HepG2 (cell line): ENCODE measurements around the gene ZNF343. TPM values are rescaled to one million over a fixed set of nuclear protein-coding genes. Genes with fewer than 3 reads are reported as not detected.
A peak's percentile ranks its signal among the peaks of the same experiment; 100 is the strongest.

Source experiments
- CSRNP2 ChIP-seq: sonication (generic); formaldehyde crosslinking; conservative IDR thresholded peaks from 2 replicates; pipeline ENCODE4 v1.8.0; 2022; ENCODE audit warnings: low read depth, missing genetic modification reagents
- ESRRA ChIP-seq: sonication (generic); formaldehyde crosslinking; IDR thresholded peaks from 2 replicates; pipeline ENCODE4 v1.5.1; 2020; ENCODE audit warnings: mild to moderate bottlenecking, low read depth, missing genetic modification reagents
- HHEX ChIP-seq: IDR thresholded peaks from 2 replicates; pipeline ENCODE4 v1.6.1; 2016; ENCODE audit warnings: control low read depth
- HNRNPL ChIP-seq: fragments of 200-400 bp; formaldehyde crosslinking; IDR thresholded peaks from 2 replicates; pipeline ENCODE4 v1.6.1; 2017; ENCODE audit warnings: mild to moderate bottlenecking, low read depth, low read length
- KDM6A ChIP-seq: IDR thresholded peaks from 2 replicates; pipeline ENCODE4 v1.6.1; 2016; ENCODE audit warnings: low read depth
- MAFK ChIP-seq, 2 experiments: IDR thresholded peaks in 1 of 2; conservative IDR thresholded peaks in 1 of 2; 2 replicates each; pipeline ENCODE4 v1.6.1; 2011; ENCODE audit warnings: improper control_type of control experiment in 2 of 2, low read length in 2 of 2
- MTA1 ChIP-seq: sonication (generic); formaldehyde crosslinking; IDR thresholded peaks from 2 replicates; pipeline ENCODE4 v1.4.0; 2020; ENCODE audit warnings: missing genetic modification reagents, mild to moderate bottlenecking, borderline replicate concordance
- NR3C1 ChIP-seq: sonication (generic); formaldehyde crosslinking; IDR thresholded peaks from 2 replicates; pipeline ENCODE4 v1.4.0; 2020; ENCODE audit warnings: missing genetic modification reagents
- PRDM15 ChIP-seq: sonication (generic); formaldehyde crosslinking; IDR thresholded peaks from 2 replicates; pipeline ENCODE4 v1.4.0; 2020; ENCODE audit warnings: missing genetic modification reagents
- TCF7 ChIP-seq: sonication (generic); IDR thresholded peaks from 2 replicates; pipeline ENCODE4 v1.6.1; 2016; ENCODE audit warnings: antibody characterized with exemption, low read depth
- ZKSCAN8 ChIP-seq: IDR thresholded peaks from 2 replicates; pipeline ENCODE4 v1.6.1; 2016; ENCODE audit warnings: borderline replicate concordance, missing genetic modification reagents, missing compliant biosample characterization
- ZNF17 ChIP-seq: sonication (generic); formaldehyde crosslinking; IDR thresholded peaks from 2 replicates; pipeline ENCODE4 v1.5.0; 2020; ENCODE audit warnings: mild to moderate bottlenecking, missing genetic modification reagents
- ZNF205 ChIP-seq: IDR thresholded peaks from 2 replicates; pipeline ENCODE4 v1.6.1; 2018; ENCODE audit warnings: missing biosample characterization, missing genetic modification reagents
- ZNF234 ChIP-seq: sonication (generic); formaldehyde crosslinking; conservative IDR thresholded peaks from 2 replicates; pipeline ENCODE4 v1.5.1; 2020; ENCODE audit warnings: mild to moderate bottlenecking, missing genetic modification reagents
- ZNF510 ChIP-seq: sonication (generic); formaldehyde crosslinking; IDR thresholded peaks from 2 replicates; pipeline ENCODE4 v1.4.0; 2020; ENCODE audit warnings: low read depth, mild to moderate bottlenecking, missing genetic modification reagents
- ZNF639 ChIP-seq: conservative IDR thresholded peaks from 2 replicates; pipeline ENCODE4 v1.6.1; 2018; ENCODE audit warnings: missing genetic modification reagents
- ZNF670 ChIP-seq: sonication (generic); formaldehyde crosslinking; IDR thresholded peaks from 2 replicates; pipeline ENCODE4 v1.8.0; 2022; ENCODE audit warnings: mild to moderate bottlenecking, missing genetic modification reagents, borderline replicate concordance
- ZNF724P ChIP-seq: sonication (generic); formaldehyde crosslinking; IDR thresholded peaks from 2 replicates; pipeline ENCODE4 v1.8.0; 2022; ENCODE audit warnings: missing genetic modification reagents, borderline replicate concordance
- ZNF766 ChIP-seq: sonication (generic); formaldehyde crosslinking; IDR thresholded peaks from 2 replicates; pipeline ENCODE4 v1.5.0; 2020; ENCODE audit warnings: missing genetic modification reagents, borderline replicate concordance
- polyA plus RNA-seq, 8 experiments: library from polyadenylated mRNA; depleted of rRNA in 3 of 8; stranded (reverse) in 7 of 8; unstranded in 1 of 8; fragments of >200 nt; fragmentation: Illumina TruSeq in 4 of 8; extraction: Trizol in 4 of 8; gene quantifications; 2 replicates each; pipeline versions ENCODE4 v1.2.1 to v1.2.3, GENCODE V29; 2011 to 2016; ENCODE audit warnings: low read depth in 4 of 8, missing spikeins in 1 of 8, mixed read lengths in 1 of 8; ENCODE audit not compliant: insufficient read depth in 1 of 8
- total RNA-seq, 5 experiments: library from RNA; depleted of rRNA; stranded (reverse); fragments of >200 nt; fragmentation: Illumina TruSeq; extraction: Trizol; gene quantifications; 2 replicates each; pipeline ENCODE4 v1.2.3, GENCODE V29; 2016; ENCODE audit warnings: low read depth in 1 of 5

Gene ZNF343
- total and polyA plus RNA-seq, 2 of the 13 experiments (the other 11 are each of a cell fraction or from before 2014, with no cell fraction given), result 16.4 to 22.1 TPM

GRCh38 chr20:2475850-2476741 is 32.6 kb downstream of the ZNF343 start (continued):
- TF ChIP-seq PRDM15 (no peak), KDM6A (CRISPR knock-in tag) (peak; percentile 72), ZNF670 (CRISPR knock-in tag) (no peak), ZNF234 (CRISPR knock-in tag) (no peak), CSRNP2 (no peak), ZNF510 (CRISPR knock-in tag) (peak; percentile 78), ZNF724P (CRISPR knock-in tag) (peak; percentile 12; the same call in 1 of the 2 replicates), HNRNPL (0 out of 2 replicates have a peak, but pooled peaks have one; percentile 60), MTA1 (CRISPR knock-in tag) (peak; percentile 82), ESRRA (CRISPR knock-in tag) (0 out of 2 replicates have a peak, but pooled peaks have one; percentile 44), ZNF766 (CRISPR knock-in tag) (peak; percentile 48; the same call in 1 of the 2 replicates), ZNF17 (CRISPR knock-in tag) (no peak), NR3C1 (no peak), ZKSCAN8 (CRISPR knock-in tag) (peak; percentile 95), ZNF205 (CRISPR knock-in tag) (peak; percentile 63; the same call in 1 of the 2 replicates), TCF7 (no peak), MAFK (conservative IDR thresholded peaks at IDR 0.05 in 1 of 2, IDR thresholded peaks at IDR 0.05 in 1 of 2; ENCODE audit: low read length in 2 of 2) (no peak), HHEX (CRISPR knock-in tag) (no peak), ZNF639 (CRISPR knock-in tag) (0 out of 2 replicates have a peak, but pooled peaks have one; percentile 59)
